Psoas muscle (tissue), 8 donors: ENCODE results near the gene CENPO. TPM values are rescaled to one million over a fixed set of nuclear protein-coding genes. Genes with fewer than 3 reads are reported as not detected.
A peak's percentile ranks its signal among the peaks of the same experiment; 100 is the strongest.

Source experiments
- ATAC-seq, 4 donors: fragments of 200-7000 bp; cut with Tn5 transposase; one replicate each; pipeline ENCODE4 v1.9.1; 2020; ENCODE audit warnings: moderate library complexity in 3 of 4, mild to moderate bottlenecking in 2 of 4
- DNase-seq, 2 donors: peaks; one replicate each; pipeline ENCODE4 v3.0.0-alpha.2; 2020
- H3K27ac ChIP-seq: fragments of 200-600 bp; one replicate; pipeline ENCODE4 v1.8.0; 2022
- H3K27me3 ChIP-seq, 3 donors: fragments of 200-600 bp in 1 of 3; one replicate each; pipeline versions ENCODE4 v1.6.1 to v1.8.0; 2013 to 2022; ENCODE audit warnings: low read length in 2 of 3, mild to moderate bottlenecking in 2 of 3, moderate library complexity in 1 of 3; ENCODE audit not compliant: insufficient read depth in 3 of 3
- H3K36me3 ChIP-seq, 2 donors: fragments of 200-600 bp in 1 of 2; one replicate each; pipeline versions ENCODE4 v1.6.1 to v1.8.0; 2013 to 2022; ENCODE audit warnings: low read depth in 1 of 2, mild to moderate bottlenecking in 1 of 2, moderate library complexity in 1 of 2; ENCODE audit not compliant: insufficient read depth in 1 of 2
- H3K4me1 ChIP-seq: fragments of 200-600 bp; one replicate; pipeline ENCODE4 v1.8.0; 2022
- H3K4me3 ChIP-seq: fragments of 200-600 bp; one replicate; pipeline ENCODE4 v1.8.0; 2022; ENCODE audit warnings: mild to moderate bottlenecking
- H3K9me3 ChIP-seq: fragments of 200-600 bp; one replicate; pipeline ENCODE4 v1.8.0; 2022
- WGBS, 3 donors: extraction: QIAGEN DNeasy Blood & Tissue Kit; methylation state at CpG; one replicate each; pipeline versions ENCODE4 v1.1.6 to v1.1.7; 2013; 5-methylcytosine and 5-hydroxymethylcytosine counted together
- intact Hi-C, 2 donors: fragments of 100-400 bp; cut with DNase I; formaldehyde crosslinking; loops; one replicate each; pipeline versions ENCODE4 v1.11.0 to v1.14.2; 2022
- polyA plus RNA-seq, 3 donors: library from polyadenylated mRNA; stranded (reverse); fragments of 200-250 nt; gene quantifications; one replicate each; pipeline ENCODE4 v1.2.3, GENCODE V29; 2013
- total RNA-seq, 4 donors: library from RNA; stranded (reverse); fragmentation: NEBNext Ultra II Directional in 2 of 4; extraction: Animal tissue kit (Norgen Biotek cat#: 25700) in 2 of 4; gene quantifications; one replicate each; pipeline versions ENCODE4 v1.2.1 to v1.2.4, GENCODE V29; 2021 to 2023
- TF ChIP-seq, protein P1 (sequence below): fragments of 200-600 bp; IDR thresholded peaks from one replicate; pipeline ENCODE4 v1.8.0; 2022; ENCODE audit warnings: antibody characterized with exemption
- donor health status: healthy with polysubstance abuse.
- donor health status: DM: no; HTN: no; CAD: no; lungs with moderate emphysema.
- donor health status: Bipolar disorder and iron deficiency.
- donor health status: healthy.
- donor health status: DM: yes; HTN: yes; CAD: no.
- donor health status: DM: no; HTN: no; CAD: no.
- donor health status: DM: no; HTN: no; CAD: no.
- donor health status: DM: yes; HTN: yes; CAD: no.

The CENPO gene
- total and polyA plus RNA-seq, 7 donors, result 1.6 to 5.4 (median 2.8) TPM

DNA sequence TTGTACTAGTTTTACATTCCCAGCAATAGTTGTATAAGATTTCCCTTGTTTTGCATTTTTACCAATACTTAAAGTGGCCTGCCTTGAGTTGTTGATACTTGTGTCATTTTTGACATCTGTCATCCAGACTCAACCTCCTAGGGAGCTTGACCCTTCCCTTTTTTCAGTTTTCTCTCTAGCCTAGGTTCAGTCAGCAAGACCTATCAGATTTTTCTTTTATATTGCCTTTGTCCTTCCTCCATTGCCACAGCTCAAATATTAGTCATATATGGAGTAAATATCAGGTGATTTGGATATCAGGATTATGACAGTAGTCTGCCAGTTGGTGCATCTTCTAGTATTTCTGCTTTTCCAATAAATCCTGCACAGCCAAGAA, 13.4 kb downstream of the CENPO start:
- intact Hi-C loops, result no loop called here
- Histone ChIP-seq H3K4me3 (no peak overlapping the region), H3K27me3 (no peaks in the 10 kb centered on the region), H3K4me1 (no peaks in the 10 kb centered on the region), H3K27ac (no peak overlapping the region), H3K9me3 (no peaks in the 10 kb centered on the region), H3K36me3 (no peaks in the 10 kb centered on the region)
- ATAC-seq, result no peak
- TF ChIP-seq, protein P1, sequence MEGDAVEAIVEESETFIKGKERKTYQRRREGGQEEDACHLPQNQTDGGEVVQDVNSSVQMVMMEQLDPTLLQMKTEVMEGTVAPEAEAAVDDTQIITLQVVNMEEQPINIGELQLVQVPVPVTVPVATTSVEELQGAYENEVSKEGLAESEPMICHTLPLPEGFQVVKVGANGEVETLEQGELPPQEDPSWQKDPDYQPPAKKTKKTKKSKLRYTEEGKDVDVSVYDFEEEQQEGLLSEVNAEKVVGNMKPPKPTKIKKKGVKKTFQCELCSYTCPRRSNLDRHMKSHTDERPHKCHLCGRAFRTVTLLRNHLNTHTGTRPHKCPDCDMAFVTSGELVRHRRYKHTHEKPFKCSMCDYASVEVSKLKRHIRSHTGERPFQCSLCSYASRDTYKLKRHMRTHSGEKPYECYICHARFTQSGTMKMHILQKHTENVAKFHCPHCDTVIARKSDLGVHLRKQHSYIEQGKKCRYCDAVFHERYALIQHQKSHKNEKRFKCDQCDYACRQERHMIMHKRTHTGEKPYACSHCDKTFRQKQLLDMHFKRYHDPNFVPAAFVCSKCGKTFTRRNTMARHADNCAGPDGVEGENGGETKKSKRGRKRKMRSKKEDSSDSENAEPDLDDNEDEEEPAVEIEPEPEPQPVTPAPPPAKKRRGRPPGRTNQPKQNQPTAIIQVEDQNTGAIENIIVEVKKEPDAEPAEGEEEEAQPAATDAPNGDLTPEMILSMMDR, result no peak
- DNase-seq, result no peak

DNA sequence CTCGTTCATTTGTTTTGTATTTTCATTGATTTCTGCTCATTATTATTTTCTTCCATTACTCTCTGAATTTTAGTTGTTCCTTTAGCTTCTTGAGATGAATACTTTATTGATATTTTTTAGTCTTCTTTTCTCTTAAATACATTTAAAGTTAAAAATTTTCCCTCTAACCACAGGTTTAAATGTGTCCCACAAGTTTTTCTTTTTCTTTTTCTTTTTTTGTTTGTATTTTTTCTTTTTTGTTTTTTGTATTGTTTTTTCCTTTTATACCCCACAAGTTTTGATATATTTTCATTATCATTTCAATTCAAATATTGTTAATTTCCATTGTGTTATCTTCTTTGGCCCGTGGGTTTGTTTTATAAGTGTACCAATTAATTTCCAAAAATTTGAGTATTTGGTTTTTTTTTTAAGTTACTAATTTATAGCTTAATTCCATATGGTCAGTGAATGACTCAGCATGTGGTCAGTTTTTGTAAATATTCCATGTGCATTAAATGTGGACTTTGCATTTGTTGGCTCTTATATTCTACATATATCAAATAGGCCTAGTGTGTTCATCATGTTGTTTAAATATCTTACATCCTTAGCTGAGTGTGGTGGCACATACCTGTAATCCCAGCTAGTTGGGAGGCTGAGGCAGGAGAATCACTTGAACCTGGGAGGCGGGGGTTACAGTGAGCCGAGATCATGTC, 16.2 kb downstream of the CENPO start:
- Histone ChIP-seq H3K4me3 (no peak overlapping the region), H3K9me3 (no peaks in the 10 kb centered on the region), H3K27ac (no peak overlapping the region), H3K36me3 (no peaks in the 10 kb centered on the region), H3K4me1 (no peaks in the 10 kb centered on the region), H3K27me3 (no peaks in the 10 kb centered on the region)
- no peak for ATAC-seq
- DNase-seq, result no peak
- TF ChIP-seq, protein P1, result no peak
- WGBS, 3 donors, result 84 to 90% (median 84%) methylated on average over 4 of the region's 4 CpGs
- intact Hi-C loops, result no loop called here

DNA sequence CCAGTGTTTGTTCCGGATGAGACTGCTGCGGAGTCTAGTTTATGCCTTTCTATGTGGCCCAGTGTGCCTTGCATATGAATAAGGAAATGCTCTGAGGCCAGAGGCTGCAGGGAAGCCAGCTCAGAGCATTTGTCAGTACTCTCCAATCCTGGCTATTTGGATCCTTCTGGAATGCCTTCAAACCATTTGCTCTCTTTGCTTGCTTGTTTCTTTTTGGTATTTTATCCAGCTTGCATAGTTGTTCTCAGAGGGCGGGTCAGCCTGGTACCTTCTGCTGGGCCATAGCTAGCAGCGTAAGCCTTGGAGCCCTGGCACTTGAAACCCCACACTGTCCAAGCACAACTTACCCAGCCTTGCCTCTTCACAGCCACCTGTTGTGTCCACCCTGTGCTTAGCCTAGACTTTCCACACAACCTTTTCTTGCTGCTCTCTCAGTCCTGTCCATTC, 20.5 kb downstream of the CENPO start:
- TF ChIP-seq, protein P1, result no peak
- intact Hi-C loops, result no loop called here
- Histone ChIP-seq H3K27me3 (no peaks in the 10 kb centered on the region), H3K9me3 (no peaks in the 10 kb centered on the region), H3K27ac (no peak overlapping the region), H3K4me1 (no peaks in the 10 kb centered on the region), H3K4me3 (no peak overlapping the region), H3K36me3 (peaks cover 0 to 13% of the 10 kb centered on the region in 2 donors)
- ATAC-seq (peak in 1 of 4 donors; percentile 53), DNase-seq (no peak)
- WGBS, 3 donors, result 56 to 87% (median 75%) methylated on average over 4 of the region's 4 CpGs

DNA sequence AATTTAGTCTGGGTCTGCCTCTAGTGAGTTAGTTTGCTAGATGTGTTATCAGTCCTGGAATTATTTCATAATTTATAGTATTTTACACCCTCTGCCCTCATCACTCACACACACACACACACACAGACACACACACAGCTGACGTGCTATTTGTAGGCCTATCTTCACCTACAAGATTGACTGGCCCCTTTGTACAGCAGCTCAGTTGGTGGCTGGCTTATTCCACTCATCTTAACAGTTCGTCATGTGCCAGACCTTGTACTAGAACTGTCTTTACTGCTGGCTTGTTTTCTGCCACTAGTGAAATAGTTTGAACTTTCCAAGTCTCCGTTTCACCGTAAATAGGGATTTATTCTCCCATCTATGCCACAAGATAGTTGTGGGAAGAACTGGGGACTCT, 21.3 kb downstream of the CENPO start:
- peaks cover 0 to 21% of the 10 kb centered on the region in 2 donors for H3K36me3 ChIP-seq
- intact Hi-C loops, result no loop called here
- 51 to 63% (median 52%) methylated on average over 4 of the region's 4 CpGs for WGBS, 3 donors
- no peaks in the 10 kb centered on the region for H3K4me1 ChIP-seq
- DNase-seq (no peak), ATAC-seq (peak in 1 of 4 donors; percentile 55)
- no peaks in the 10 kb centered on the region for H3K9me3 ChIP-seq
- no peak overlapping the region for H3K27ac ChIP-seq
- no peaks in the 10 kb centered on the region for H3K27me3 ChIP-seq
- H3K4me3 ChIP-seq, result no peak overlapping the region
- TF ChIP-seq, protein P1, result no peak

DNA sequence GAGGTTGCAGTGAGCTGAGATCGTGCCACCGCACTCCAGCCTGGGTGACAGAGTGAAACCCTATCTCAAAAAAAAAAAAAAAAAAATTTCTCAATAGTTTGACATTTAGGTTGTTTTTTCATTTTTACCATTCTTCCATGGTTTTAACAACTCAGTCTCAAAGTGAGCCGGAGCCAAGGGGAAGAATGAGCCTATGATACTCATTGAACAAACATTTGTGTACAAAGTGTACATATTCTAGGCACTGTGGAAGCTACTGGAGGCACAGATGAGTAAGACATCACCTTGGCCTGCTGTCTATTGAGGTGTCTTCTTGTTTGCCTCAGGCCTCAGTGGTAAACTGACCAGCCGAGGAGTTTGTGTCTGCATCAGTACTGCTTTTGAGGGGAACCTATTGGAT, 21.9 kb downstream of the CENPO start:
- DNase-seq (peak in 1 of 2 donors; percentile 4), ATAC-seq (no peak)
- no peak overlapping the region for H3K27ac ChIP-seq
- H3K36me3 ChIP-seq, result peaks cover 0 to 26% of the 10 kb centered on the region in 2 donors
- no peaks in the 10 kb centered on the region for H3K9me3 ChIP-seq
- WGBS, 3 donors, result 98 to 100% (median 98%) methylated on average over 4 of the region's 4 CpGs
- H3K27me3 ChIP-seq, result no peaks in the 10 kb centered on the region
- TF ChIP-seq, protein P1, result no peak
- no peaks in the 10 kb centered on the region for H3K4me1 ChIP-seq
- H3K4me3 ChIP-seq, result no peak overlapping the region
- intact Hi-C loops, result no loop called here
